CD4-positive, alpha-beta T cell treated with Interleukin-10 for 1 hour (primary cell): ENCODE measurements around the gene ADAMTS17.

ENCODE experiments used
- DNase-seq: peaks from one replicate; pipeline ENCODE4 v3.0.0-alpha.2; 2020

Gene ADAMTS17, protein sequence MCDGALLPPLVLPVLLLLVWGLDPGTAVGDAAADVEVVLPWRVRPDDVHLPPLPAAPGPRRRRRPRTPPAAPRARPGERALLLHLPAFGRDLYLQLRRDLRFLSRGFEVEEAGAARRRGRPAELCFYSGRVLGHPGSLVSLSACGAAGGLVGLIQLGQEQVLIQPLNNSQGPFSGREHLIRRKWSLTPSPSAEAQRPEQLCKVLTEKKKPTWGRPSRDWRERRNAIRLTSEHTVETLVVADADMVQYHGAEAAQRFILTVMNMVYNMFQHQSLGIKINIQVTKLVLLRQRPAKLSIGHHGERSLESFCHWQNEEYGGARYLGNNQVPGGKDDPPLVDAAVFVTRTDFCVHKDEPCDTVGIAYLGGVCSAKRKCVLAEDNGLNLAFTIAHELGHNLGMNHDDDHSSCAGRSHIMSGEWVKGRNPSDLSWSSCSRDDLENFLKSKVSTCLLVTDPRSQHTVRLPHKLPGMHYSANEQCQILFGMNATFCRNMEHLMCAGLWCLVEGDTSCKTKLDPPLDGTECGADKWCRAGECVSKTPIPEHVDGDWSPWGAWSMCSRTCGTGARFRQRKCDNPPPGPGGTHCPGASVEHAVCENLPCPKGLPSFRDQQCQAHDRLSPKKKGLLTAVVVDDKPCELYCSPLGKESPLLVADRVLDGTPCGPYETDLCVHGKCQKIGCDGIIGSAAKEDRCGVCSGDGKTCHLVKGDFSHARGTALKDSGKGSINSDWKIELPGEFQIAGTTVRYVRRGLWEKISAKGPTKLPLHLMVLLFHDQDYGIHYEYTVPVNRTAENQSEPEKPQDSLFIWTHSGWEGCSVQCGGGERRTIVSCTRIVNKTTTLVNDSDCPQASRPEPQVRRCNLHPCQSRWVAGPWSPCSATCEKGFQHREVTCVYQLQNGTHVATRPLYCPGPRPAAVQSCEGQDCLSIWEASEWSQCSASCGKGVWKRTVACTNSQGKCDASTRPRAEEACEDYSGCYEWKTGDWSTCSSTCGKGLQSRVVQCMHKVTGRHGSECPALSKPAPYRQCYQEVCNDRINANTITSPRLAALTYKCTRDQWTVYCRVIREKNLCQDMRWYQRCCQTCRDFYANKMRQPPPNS

GRCh38 chr15:100341750-100342560 lies at the start of gene ADAMTS17:
ADAMTS17 (minus strand) TSS chr15:100341975; CDS start chr15:100341899, 76 bp downstream.
- DNase-seq: peak; percentile 97

GRCh38 chr15:100385300-100386050 lies 43.7 kb upstream of the ADAMTS17 start:
- no peak for DNase-seq

GRCh38 chr15:100384108-100384410 lies 42.3 kb upstream of the ADAMTS17 start:
- no peak for DNase-seq

DNA sequence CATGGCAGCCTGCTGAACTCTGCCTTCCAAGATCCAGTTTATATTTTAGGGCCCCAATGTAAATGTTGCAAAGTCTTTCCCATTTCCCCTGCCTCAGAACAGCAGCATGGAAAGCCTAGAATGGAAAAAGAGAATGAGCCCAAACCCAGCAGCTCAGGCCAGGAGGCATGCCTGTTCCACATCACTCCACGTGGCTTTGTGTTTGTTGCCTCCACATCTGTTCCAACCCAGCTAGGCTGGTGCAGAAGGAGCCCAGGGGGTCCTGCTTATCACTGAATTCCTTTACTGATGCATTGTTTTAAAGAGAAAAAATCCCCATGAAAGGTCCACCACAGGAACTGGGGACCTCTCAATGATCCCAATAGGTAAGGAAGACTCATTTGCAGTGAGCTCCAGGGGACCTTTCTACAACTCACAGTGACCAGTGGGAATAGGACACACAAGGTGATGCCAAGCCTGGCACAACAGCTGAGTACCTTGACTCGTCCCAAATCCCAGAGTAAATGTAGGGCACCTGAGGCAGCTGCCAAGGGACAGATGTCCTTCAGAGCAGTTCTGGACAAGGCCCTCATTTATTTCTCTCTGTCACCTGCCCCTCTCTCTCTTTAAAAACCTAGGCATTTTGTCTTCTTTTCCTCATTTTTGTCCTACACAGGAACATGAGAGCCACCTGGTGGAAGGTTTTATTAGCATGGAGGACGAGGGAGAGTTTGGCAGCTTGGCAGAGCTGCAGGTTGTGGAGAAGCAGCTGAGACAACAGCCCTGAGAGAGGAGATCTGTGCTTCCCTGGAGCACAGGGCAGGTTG lies 41.7 kb upstream of the ADAMTS17 start:
- DNase-seq: peak; percentile 56

- no peak for DNase-seq
Observed at GRCh38 chr15:100373942-100374341, 32.2 kb upstream of the ADAMTS17 start.

GRCh38 chr15:100373120-100373896 lies 31.5 kb upstream of the ADAMTS17 start:
- DNase-seq: no peak

DNA sequence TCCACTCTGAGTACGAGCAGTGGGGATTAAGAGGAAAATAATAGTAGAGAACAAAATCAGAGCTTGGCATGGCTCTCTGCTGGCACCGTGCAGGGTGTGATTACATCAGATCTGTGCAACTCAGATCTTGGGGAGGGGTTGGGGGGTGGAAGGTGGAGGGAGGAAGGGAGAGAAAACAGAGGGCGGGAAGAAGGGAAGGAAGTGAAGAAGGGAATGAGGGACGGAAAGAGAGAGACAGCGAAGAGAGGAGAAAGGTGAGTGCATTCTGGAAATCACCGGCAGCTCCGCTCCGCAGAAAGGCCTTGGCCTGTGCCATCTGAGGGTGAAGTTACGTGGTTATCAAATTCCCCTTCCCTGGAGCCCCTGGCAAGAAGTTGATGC lies 31.0 kb upstream of the ADAMTS17 start:
- no peak for DNase-seq

GRCh38 chr15:100355342-100355741 lies 13.6 kb upstream of the ADAMTS17 start:
- no peak for DNase-seq

DNA sequence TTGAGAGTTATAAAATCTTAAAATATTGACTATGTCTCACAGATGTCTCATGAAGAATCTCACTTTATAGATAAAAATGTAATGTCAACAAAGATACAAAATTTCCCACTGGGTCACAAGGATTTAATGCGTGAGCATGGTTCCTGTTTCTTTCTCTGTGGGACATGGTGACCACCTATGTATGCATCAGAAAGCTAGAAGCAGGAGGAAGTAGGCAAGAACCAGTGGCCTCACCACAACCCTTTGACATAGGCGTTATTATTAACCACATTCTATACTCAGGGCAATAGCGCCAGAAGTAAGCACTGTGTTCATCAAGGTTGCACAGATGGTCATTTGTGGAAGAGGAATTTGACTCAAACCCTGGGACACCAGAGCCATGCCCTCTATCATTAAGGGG lies 11.7 kb upstream of the ADAMTS17 start:
- DNase-seq: no peak

DNA sequence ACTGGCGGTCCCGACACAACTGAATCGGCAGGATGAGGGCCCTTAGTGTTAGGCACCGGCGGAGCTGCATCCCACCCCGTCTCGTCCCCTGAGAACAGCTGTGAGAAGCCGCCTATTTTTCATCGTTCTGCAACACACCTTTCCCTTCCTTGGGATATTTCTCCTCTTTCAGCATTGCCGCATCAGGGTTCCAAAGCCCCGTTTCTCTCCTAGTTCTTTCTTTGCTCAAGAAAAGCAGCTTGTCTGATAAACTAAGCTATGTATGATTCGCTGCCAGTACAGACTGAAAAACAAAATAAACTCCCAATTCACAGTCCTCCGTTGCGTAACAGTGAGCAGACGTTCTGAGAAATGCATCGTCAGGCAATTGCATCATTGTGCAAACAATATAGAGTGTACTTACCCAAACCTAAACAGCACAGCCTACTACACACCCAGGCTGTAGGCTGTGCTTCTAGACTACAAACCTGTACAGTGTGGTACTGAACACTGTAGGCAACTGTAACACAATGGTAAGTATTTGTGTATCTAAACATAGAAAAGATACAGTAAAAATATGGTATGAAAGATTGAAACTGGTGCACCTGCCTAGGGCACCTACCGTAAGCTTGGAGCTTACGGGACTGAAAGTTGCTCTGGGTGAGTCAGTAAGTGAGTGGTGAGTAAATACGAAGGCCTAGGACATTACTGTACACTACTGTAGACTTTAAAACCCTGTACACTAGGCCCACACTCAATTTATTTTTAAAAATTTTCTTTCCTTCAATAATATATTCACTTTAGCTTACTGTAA lies 8.9 kb upstream of the ADAMTS17 start:
- DNase-seq: no peak

DNA sequence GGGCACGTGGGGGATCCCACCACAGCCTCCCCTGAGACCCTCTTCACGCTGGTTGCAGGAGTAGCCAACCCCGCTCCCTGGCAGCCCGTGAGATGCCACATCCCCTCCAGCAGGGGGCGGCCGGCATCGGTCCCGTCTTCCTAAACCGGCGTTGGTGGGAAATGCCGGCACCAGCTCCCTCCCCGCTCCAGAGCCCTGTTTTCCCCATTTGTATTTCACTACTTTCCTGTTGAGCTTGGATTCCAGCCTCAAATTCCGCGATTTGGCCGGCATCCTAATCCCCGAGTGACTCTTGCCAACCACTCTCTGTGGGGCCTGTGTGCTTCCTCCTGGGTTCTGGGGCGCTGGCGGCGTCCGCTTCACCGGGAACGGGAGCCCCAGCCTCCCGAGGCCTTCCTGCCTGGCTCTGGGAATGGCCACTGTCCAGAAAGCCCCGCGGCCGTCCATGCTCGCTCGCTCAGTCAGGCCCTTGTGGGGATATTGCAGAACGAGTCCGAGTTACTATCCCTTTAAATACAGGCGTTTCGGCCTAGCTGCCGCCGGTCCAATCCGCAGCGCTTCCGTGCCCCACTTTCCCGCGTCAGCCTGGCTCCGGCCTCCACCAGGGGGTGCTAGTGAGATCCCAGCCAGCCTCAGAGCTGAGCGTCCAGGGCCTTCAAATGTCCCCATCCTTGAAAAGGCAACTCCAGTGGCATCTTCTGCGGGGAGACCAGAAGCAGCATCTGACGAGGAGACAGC lies 8.1 kb upstream of the ADAMTS17 start:
- peak; percentile 90 for DNase-seq

DNA sequence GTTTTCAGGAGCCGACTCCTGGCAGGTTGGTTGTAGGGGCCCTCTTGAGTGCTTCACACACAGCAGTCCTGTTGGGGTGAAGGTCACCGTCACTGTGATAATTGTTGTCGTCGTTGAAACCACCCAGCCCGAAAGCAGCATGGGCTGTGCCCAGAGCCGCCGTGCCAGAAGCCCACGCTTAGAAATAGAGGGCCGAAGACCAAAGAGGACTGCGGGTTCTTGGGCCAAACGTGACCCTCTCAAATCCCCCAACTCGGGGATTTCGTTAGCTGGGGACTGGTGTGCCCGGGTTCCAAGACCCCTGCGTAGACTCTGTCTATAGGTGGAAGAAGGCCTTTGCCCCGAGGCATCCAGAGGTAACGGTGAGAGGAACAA lies 7.5 kb upstream of the ADAMTS17 start:
- no peak for DNase-seq

- DNase-seq: no peak
Observed at GRCh38 chr15:100348578-100348977, 6.8 kb upstream of the ADAMTS17 start.

- no peak for DNase-seq
Observed at GRCh38 chr15:100346866-100347512, 5.2 kb upstream of the ADAMTS17 start.

DNA sequence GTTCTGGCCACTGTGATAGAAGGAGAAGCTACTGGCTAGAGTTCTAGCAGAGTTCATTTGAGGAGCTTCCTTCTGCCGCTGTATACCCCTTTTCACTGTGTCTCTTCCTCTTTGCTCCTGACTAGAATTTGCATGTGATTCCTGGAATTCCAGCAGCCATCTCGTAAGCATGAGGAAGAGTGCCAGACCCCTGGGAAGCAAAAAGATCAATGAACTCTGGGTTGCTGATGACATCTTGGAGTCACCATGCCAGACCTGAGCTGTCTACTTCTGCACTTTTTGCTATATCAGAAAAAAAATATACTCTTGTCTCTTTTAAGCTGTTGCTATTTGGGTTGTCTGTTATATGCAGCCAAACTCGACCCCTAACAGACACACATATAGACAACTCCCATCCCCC lies 3.7 kb upstream of the ADAMTS17 start:
- no peak for DNase-seq

DNA sequence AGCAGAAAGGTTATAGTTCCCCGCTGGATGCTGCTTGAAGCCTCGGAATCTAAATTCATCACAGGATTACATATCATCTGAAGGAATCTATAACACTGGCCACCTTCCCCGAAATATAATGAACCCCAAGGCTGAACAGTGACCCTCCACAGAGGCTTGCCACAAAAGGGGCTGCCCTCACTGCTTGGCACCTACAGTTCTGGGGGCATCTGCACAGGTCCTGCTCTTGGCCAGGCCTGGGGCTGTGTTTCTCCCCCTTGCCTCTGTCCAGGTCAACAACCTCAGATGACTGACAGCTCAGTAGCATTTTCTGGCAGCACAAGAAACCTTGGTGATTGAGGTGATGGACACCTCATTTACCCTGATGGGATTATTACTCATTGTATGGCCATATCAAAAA lies 1.5 kb upstream of the ADAMTS17 start:
- no peak for DNase-seq

- peak; percentile 35 for DNase-seq
Observed at GRCh38 chr15:100341239-100341749, 481 bp downstream of the ADAMTS17 start.

DNA sequence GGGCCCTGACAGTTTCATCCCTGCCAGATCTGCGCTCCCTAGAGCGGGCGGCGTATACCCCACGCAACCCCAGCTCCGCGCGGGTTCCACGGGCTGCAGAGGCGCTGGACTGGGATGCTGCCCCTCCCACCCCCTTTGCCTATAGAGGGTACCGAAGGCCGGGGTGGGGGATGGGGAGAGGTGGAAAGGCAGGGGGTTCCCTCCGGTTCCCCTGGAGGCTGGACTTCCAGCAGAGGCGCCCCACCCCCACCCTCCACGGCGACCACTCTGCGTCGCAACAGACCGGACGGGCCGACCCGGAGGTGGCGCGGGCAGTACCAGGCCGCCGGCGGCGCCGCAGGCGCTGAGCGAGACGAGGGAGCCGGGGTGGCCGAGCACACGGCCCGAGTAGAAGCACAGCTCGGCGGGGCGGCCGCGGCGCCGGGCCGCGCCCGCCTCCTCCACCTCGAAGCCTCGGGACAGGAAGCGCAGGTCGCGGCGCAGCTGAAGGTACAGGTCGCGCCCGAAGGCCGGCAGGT lies 995 bp downstream of the ADAMTS17 start:
- DNase-seq: no peak
